Right lobe of liver (tissue), 4 donors: ENCODE data around the gene TRIP12.

ENCODE experiments used
- POLR2A ChIP-seq: fragments of 450-650 bp; IDR thresholded peaks from one replicate; pipeline ENCODE4 v1.6.1; 2017; ENCODE audit warnings: antibody characterized with exemption, mild to moderate bottlenecking
- TF ChIP-seq, protein P1 (sequence below), 4 donors: fragments of 200-600 bp in 3 of 4; fragments of 450-650 bp in 1 of 4; IDR thresholded peaks; one replicate each; pipeline versions ENCODE4 v1.5.1 to v1.8.0; 2016 to 2022; ENCODE audit warnings: antibody characterized with exemption in 4 of 4, mild to moderate bottlenecking in 2 of 4
- donor health status: DM: no; HTN: no; CAD: no.
- donor health status: DM: no; HTN: no; CAD: no.
- donor health status: DM: no; HTN: yes; CAD: no.

GRCh38 chr2:229738024-229738625 lies 183.7 kb downstream of the TRIP12 start:
- TF ChIP-seq, protein P1, sequence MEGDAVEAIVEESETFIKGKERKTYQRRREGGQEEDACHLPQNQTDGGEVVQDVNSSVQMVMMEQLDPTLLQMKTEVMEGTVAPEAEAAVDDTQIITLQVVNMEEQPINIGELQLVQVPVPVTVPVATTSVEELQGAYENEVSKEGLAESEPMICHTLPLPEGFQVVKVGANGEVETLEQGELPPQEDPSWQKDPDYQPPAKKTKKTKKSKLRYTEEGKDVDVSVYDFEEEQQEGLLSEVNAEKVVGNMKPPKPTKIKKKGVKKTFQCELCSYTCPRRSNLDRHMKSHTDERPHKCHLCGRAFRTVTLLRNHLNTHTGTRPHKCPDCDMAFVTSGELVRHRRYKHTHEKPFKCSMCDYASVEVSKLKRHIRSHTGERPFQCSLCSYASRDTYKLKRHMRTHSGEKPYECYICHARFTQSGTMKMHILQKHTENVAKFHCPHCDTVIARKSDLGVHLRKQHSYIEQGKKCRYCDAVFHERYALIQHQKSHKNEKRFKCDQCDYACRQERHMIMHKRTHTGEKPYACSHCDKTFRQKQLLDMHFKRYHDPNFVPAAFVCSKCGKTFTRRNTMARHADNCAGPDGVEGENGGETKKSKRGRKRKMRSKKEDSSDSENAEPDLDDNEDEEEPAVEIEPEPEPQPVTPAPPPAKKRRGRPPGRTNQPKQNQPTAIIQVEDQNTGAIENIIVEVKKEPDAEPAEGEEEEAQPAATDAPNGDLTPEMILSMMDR (IDR thresholded peaks at IDR 0.05): no peak
- no peak for TF ChIP-seq POLR2A
